Retina (tissue), 1 donor: ENCODE results near the gene VKORC1.

ENCODE experiments used
- DNase-seq: peaks from one replicate; pipeline ENCODE4 v3.0.0-alpha.2; 2016

The VKORC1 gene

GRCh38 chr16:31061813-31062440 is 32.7 kb downstream of the VKORC1 start:
- no peak for DNase-seq

- no peak for DNase-seq
These were observed 33.3 kb downstream of the VKORC1 start for GRCh38 chr16:31061126-31061812.

DNA sequence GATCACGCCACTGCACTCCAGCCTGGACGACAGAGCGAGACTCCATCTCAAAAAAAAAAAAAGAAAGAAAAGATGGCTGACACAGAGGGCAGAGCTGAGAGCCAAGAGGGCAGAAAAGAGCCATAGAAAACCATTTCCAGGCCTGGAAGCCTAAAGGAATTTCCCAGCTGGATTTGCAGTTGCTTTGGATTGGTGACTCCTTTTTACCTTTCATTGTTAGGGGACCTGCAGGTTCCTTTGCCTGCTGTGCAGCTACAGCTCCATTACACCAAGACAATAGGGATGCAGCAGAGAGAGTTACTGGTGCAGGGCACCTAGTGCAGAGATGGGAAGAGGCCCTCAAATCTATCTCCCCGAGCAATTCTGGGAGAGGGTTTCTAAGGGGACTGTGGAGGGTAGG is 39.0 kb downstream of the VKORC1 start:
- no peak for DNase-seq

- no peak for DNase-seq
These were observed 42.5 kb downstream of the VKORC1 start for GRCh38 chr16:31052114-31052513.

DNA sequence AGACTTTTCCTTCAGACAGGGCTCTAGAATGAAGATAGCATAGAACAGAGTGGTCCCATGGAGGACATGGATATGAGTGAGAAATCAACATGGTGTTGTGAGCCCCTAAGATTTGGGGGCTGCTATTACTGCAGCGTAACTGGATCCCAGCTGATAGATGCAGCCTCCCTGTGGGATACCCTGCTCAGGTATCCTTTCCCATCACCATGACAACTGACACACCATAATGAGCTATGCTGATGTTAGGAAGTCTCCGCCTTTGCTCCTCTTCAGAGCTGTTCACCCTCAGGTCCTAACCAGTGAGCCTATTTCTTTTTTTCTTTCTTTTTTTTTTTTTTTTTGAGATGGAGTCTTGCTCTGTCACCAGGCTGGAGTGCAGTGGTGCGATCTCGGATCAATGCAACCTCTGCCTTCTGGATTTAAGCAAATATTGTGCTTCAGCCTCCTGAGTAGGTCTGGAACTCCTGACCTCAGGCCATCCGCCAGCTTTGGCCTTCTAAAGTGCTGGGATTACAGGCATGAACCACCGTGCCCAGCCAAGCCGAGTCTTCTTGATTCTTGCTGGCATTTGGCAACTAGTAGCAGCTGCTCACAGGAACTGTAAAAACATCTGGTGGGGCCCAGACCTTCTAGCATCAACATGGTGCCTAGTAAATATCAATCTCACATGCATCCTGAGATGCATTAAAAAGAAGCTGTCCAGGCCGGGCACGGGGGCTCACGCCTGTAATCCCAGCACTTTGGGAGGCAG is 44.1 kb downstream of the VKORC1 start:
- DNase-seq = no peak

DNA sequence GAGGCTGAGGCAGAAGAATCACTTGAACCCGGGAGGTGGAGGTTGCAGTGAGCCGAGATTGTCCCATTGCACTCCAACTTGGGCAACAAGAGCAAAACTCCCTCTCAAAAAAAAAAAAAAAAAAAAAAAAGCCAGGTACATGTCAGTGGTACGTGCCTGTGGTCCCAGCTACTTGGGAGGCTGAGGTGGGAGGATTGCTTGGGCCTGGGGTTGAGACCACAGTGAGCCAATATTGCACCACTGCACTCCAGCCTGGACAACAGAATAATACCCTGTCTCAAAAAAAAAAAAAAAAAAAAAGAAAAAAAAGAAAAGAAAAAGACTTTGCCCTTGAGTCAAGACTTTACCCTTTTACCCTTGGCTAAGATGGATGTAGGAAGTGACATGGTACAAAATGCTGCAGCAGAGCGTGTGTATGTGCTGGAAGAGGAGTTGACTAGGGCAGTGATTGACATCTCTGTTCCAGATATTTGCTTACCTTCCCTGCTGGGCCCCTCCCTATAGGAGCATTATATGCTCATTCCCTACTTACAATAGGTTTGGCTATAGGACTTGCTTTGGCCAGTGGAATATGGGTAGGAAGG is 50.6 kb downstream of the VKORC1 start:
- DNase-seq = no peak

DNA sequence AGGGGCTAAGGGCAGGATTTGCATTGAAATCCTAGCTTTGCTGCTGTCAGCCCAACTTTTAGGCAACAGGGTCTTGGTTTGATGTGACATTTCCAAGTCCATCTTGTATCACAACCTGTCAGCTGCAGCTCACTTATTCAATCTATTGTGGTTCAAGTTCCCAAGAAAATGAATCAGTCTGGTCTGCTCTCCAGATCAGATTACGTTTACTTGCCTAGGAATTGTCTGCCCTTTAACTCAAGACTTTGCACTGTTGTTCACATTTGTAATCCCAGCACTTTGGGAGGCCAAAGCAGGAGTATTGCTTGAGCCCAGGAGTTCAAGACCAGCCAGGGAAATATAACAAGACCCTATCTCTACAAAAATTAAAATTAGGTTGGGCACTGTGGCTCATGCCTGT is 51.2 kb downstream of the VKORC1 start:
- DNase-seq = no peak

- DNase-seq = no peak
These were observed 51.7 kb downstream of the VKORC1 start for GRCh38 chr16:31042866-31043265.
